ENCODE data around the gene THSD4.

Gene THSD4

GRCh38 chr15:71545923-71546322 is 430.7 kb downstream of the THSD4 start:
- Histone ChIP-seq H3K27me3 (no peaks in the 10 kb centered on the region), H3K4me3 (no peak overlapping the region), H3K4me2 (no peak overlapping the region), H3K9me3 (replicated peaks in 1 of 11) (no peaks in the 10 kb centered on the region), H3K4me1 (peaks cover 0 to 5% (median 0%) of the 10 kb centered on the region in 10 experiments; a peak in 1 of 20 replicates), H4K20me1 (no peaks in the 10 kb centered on the region), H3K36me3 (no peaks in the 10 kb centered on the region), H3K9ac (no peak overlapping the region), H3K27ac (no peak overlapping the region)
- no peak for TF ChIP-seq Cebpa-rat (IDR thresholded peaks at IDR 0.05)

GRCh38 chr15:71547011-71547410 is 431.7 kb downstream of the THSD4 start:
- Histone ChIP-seq H3K4me1 (peaks cover 0 to 5% (median 0%) of the 10 kb centered on the region in 10 experiments; a peak in 1 of 20 replicates), H3K36me3 (no peaks in the 10 kb centered on the region), H3K4me3 (no peak overlapping the region), H4K20me1 (no peaks in the 10 kb centered on the region), H3K27me3 (no peaks in the 10 kb centered on the region), H3K27ac (no peak overlapping the region), H3K9me3 (replicated peaks in 1 of 11) (no peaks in the 10 kb centered on the region), H3K9ac (no peak overlapping the region), H3K4me2 (no peak overlapping the region)
- TF ChIP-seq Cebpa-rat (IDR thresholded peaks at IDR 0.05) = no peak

- H3K9me3 ChIP-seq (replicated peaks in 1 of 11) = no peaks in the 10 kb centered on the region
- H3K27me3 ChIP-seq = no peaks in the 10 kb centered on the region
- H3K27ac ChIP-seq = no peak overlapping the region
- H3K9ac ChIP-seq = no peak overlapping the region
- H4K20me1 ChIP-seq = no peaks in the 10 kb centered on the region
- H3K4me3 ChIP-seq = no peak overlapping the region
- peaks cover 0 to 5% (median 0%) of the 10 kb centered on the region in 10 experiments; a peak in 1 of 20 replicates for H3K4me1 ChIP-seq
- no peaks in the 10 kb centered on the region for H3K36me3 ChIP-seq
- H3K4me2 ChIP-seq = no peak overlapping the region
- TF ChIP-seq Cebpa-rat (IDR thresholded peaks at IDR 0.05) = no peak
Measured at GRCh38 chr15:71548401-71548807, 433.1 kb downstream of the THSD4 start.

GRCh38 chr15:71549091-71549490 is 433.8 kb downstream of the THSD4 start:
- TF ChIP-seq Cebpa-rat (IDR thresholded peaks at IDR 0.05) = no peak
- H3K4me2 ChIP-seq = peak overlapping the region in 3 of 11 experiments; percentile 3 to 35 (median 6); a peak in 2 of 22 replicates

GRCh38 chr15:71549697-71550096 is 434.4 kb downstream of the THSD4 start:
- H3K27ac ChIP-seq = no peak overlapping the region
- H3K9ac ChIP-seq = no peak overlapping the region
- no peaks in the 10 kb centered on the region for H3K9me3 ChIP-seq (replicated peaks in 1 of 11)
- no peaks in the 10 kb centered on the region for H3K27me3 ChIP-seq
- no peaks in the 10 kb centered on the region for H3K36me3 ChIP-seq
- peaks cover 0 to 5% (median 0%) of the 10 kb centered on the region in 10 experiments; a peak in 1 of 20 replicates for H3K4me1 ChIP-seq
- TF ChIP-seq Cebpa-rat (IDR thresholded peaks at IDR 0.05) = no peak
- no peaks in the 10 kb centered on the region for H4K20me1 ChIP-seq
- H3K4me2 ChIP-seq = no peak overlapping the region
- no peak overlapping the region for H3K4me3 ChIP-seq

More at GRCh38 chr15:71549091-71549490, 433.8 kb downstream of the THSD4 start:
- Histone ChIP-seq H3K9me3 (replicated peaks in 1 of 11) (no peaks in the 10 kb centered on the region), H3K9ac (no peak overlapping the region), H3K4me1 (peaks cover 0 to 5% (median 0%) of the 10 kb centered on the region in 10 experiments; a peak in 1 of 20 replicates), H3K36me3 (no peaks in the 10 kb centered on the region), H3K27me3 (no peaks in the 10 kb centered on the region), H3K27ac (no peak overlapping the region), H4K20me1 (no peaks in the 10 kb centered on the region), H3K4me3 (no peak overlapping the region)

GRCh38 chr15:71551566-71551965 is 436.3 kb downstream of the THSD4 start:
- H3K4me2 ChIP-seq = no peak overlapping the region
- TF ChIP-seq Cebpa-rat (IDR thresholded peaks at IDR 0.05) = no peak
- H3K4me3 ChIP-seq = no peak overlapping the region
- H3K27me3 ChIP-seq = no peaks in the 10 kb centered on the region
- peaks cover 0 to 5% (median 0%) of the 10 kb centered on the region in 10 experiments; a peak in 1 of 20 replicates for H3K4me1 ChIP-seq
- H3K9ac ChIP-seq = no peak overlapping the region
- H3K36me3 ChIP-seq = no peaks in the 10 kb centered on the region
- no peaks in the 10 kb centered on the region for H4K20me1 ChIP-seq
- H3K27ac ChIP-seq = no peak overlapping the region
- H3K9me3 ChIP-seq (replicated peaks in 1 of 11) = peaks cover 0 to 3% (median 0%) of the 10 kb centered on the region in 11 experiments; a peak in 2 of 22 replicates

GRCh38 chr15:71559098-71559497 is 443.8 kb downstream of the THSD4 start:
- TF ChIP-seq Cebpa-rat (IDR thresholded peaks at IDR 0.05) = no peak
- no peak overlapping the region for H3K4me3 ChIP-seq

GRCh38 chr15:71559616-71560015 is 444.3 kb downstream of the THSD4 start:
- no peaks in the 10 kb centered on the region for H4K20me1 ChIP-seq
- no peak overlapping the region for H3K4me3 ChIP-seq
- no peak overlapping the region for H3K9ac ChIP-seq
- no peak overlapping the region for H3K4me2 ChIP-seq
- no peaks in the 10 kb centered on the region for H3K27me3 ChIP-seq
- no peaks in the 10 kb centered on the region for H3K4me1 ChIP-seq
- H3K27ac ChIP-seq = no peak overlapping the region
- no peaks in the 10 kb centered on the region for H3K36me3 ChIP-seq
- TF ChIP-seq Cebpa-rat (IDR thresholded peaks at IDR 0.05) = no peak
- peaks cover 3 to 18% (median 9%) of the 10 kb centered on the region in 11 experiments; a peak in 12 of 22 replicates for H3K9me3 ChIP-seq (replicated peaks in 1 of 11)

More at GRCh38 chr15:71559098-71559497, 443.8 kb downstream of the THSD4 start:
- no peak overlapping the region for H3K4me2 ChIP-seq
- peaks cover 3 to 18% (median 9%) of the 10 kb centered on the region in 11 experiments; a peak in 12 of 22 replicates for H3K9me3 ChIP-seq (replicated peaks in 1 of 11)
- H3K9ac ChIP-seq = no peak overlapping the region
- H3K36me3 ChIP-seq = no peaks in the 10 kb centered on the region
- H4K20me1 ChIP-seq = no peaks in the 10 kb centered on the region
- no peak overlapping the region for H3K27ac ChIP-seq
- no peaks in the 10 kb centered on the region for H3K27me3 ChIP-seq
- H3K4me1 ChIP-seq = no peaks in the 10 kb centered on the region

GRCh38 chr15:71562251-71562650 is 447.0 kb downstream of the THSD4 start:
- Histone ChIP-seq H3K27me3 (no peaks in the 10 kb centered on the region), H3K4me3 (no peak overlapping the region), H3K9ac (no peak overlapping the region), H4K20me1 (no peaks in the 10 kb centered on the region), H3K36me3 (no peaks in the 10 kb centered on the region), H3K27ac (no peak overlapping the region), H3K4me2 (no peak overlapping the region), H3K4me1 (no peaks in the 10 kb centered on the region), H3K9me3 (replicated peaks in 1 of 11) (peaks cover 0 to 11% (median 4%) of the 10 kb centered on the region in 11 experiments; a peak in 7 of 22 replicates)
- no peak for TF ChIP-seq Cebpa-rat (IDR thresholded peaks at IDR 0.05)

GRCh38 chr15:71564217-71564616 is 448.9 kb downstream of the THSD4 start:
- no peaks in the 10 kb centered on the region for H4K20me1 ChIP-seq
- H3K9ac ChIP-seq = no peak overlapping the region
- no peak for TF ChIP-seq Cebpa-rat (IDR thresholded peaks at IDR 0.05)
- no peaks in the 10 kb centered on the region for H3K9me3 ChIP-seq (replicated peaks in 1 of 11)
- H3K4me3 ChIP-seq = no peak overlapping the region
- H3K36me3 ChIP-seq = no peaks in the 10 kb centered on the region
- H3K27ac ChIP-seq = no peak overlapping the region
- H3K4me2 ChIP-seq = no peak overlapping the region
- H3K27me3 ChIP-seq = no peaks in the 10 kb centered on the region
- no peaks in the 10 kb centered on the region for H3K4me1 ChIP-seq
